Mesothelial cell of epicardium (in vitro differentiated cells): Measurements from ENCODE around the gene CTH. TPM values are rescaled to one million over a fixed set of nuclear protein-coding genes. Genes with fewer than 3 reads are reported as not detected.
"Not testable (repeated sequence)": the region's sequence is repeated elsewhere in the genome, so short reads cannot be mapped to it uniquely, and the experiment has no call there.

Experiments used
- DNase-seq, 2 experiments: peaks; one replicate each; pipeline ENCODE4 v3.0.0; 2021; ENCODE audit warnings: low spot score in 2 of 2; ENCODE audit not compliant: unreplicated experiment in 2 of 2
- H3K27ac Mint-ChIP-seq: 2 replicates; pipeline ENCODE4 v1.8.0; 2021; ENCODE audit warnings: mixed read lengths
- H3K27me3 Mint-ChIP-seq: 2 replicates; pipeline ENCODE4 v1.8.0; 2021; ENCODE audit warnings: low read depth, mixed read lengths
- H3K36me3 Mint-ChIP-seq: 2 replicates; pipeline ENCODE4 v1.8.0; 2021; ENCODE audit warnings: mixed read lengths
- H3K4me1 Mint-ChIP-seq: 2 replicates; pipeline ENCODE4 v1.8.0; 2021; ENCODE audit warnings: mixed read lengths
- H3K4me3 Mint-ChIP-seq: 2 replicates; pipeline ENCODE4 v1.8.0; 2021; ENCODE audit warnings: mild to moderate bottlenecking, moderate library complexity, mixed read lengths
- H3K9me3 Mint-ChIP-seq: 2 replicates; pipeline ENCODE4 v1.8.0; 2021; ENCODE audit warnings: mixed read lengths
- CTCF ChIP-seq: fragments of 200-600 bp; sonication (generic); IDR thresholded peaks from one replicate; pipeline ENCODE4 v1.5.0; 2021; ENCODE audit warnings: antibody characterized with exemption; ENCODE audit not compliant: unreplicated experiment
- total RNA-seq: library from RNA; stranded (reverse); gene quantifications from 3 replicates; pipeline ENCODE4 v1.2.1, GENCODE V29; 2021

CTH gene
- total RNA-seq, 1 donor from 2014 or later, result 4.8 TPM

- Mint-ChIP-seq H3K9me3 (peaks cover 7% of the 10 kb centered on the region), H3K4me3 (no peak overlapping the region), H3K36me3 (no peaks in the 10 kb centered on the region), H3K27me3 (no peaks in the 10 kb centered on the region), H3K27ac (no peak overlapping the region), H3K4me1 (peaks cover 16% of the 10 kb centered on the region)
- TF ChIP-seq CTCF, result no peak
- no peak for DNase-seq
Observed at GRCh38 chr1:70462611-70463010, 51.5 kb downstream of the CTH start.

- no peak for DNase-seq
- H3K36me3 Mint-ChIP-seq, result no peaks in the 10 kb centered on the region
- peaks cover 12% of the 10 kb centered on the region for H3K9me3 Mint-ChIP-seq
- H3K4me3 Mint-ChIP-seq, result no peak overlapping the region
- H3K27me3 Mint-ChIP-seq, result no peaks in the 10 kb centered on the region
- no peak for TF ChIP-seq CTCF
- peaks cover 5% of the 10 kb centered on the region for H3K4me1 Mint-ChIP-seq
- no peak overlapping the region for H3K27ac Mint-ChIP-seq
Observed at GRCh38 chr1:70465911-70466310, 54.8 kb downstream of the CTH start.

GRCh38 chr1:70467531-70467930 is 56.5 kb downstream of the CTH start:
- no peak overlapping the region for H3K4me3 Mint-ChIP-seq
- no peaks in the 10 kb centered on the region for H3K36me3 Mint-ChIP-seq
- no peak overlapping the region for H3K27ac Mint-ChIP-seq
- peaks cover 19% of the 10 kb centered on the region for H3K9me3 Mint-ChIP-seq
- H3K4me1 Mint-ChIP-seq, result no peaks in the 10 kb centered on the region
- H3K27me3 Mint-ChIP-seq, result no peaks in the 10 kb centered on the region
- TF ChIP-seq CTCF, result no peak
- DNase-seq, result no peak

- Mint-ChIP-seq H3K36me3 (no peaks in the 10 kb centered on the region), H3K9me3 (peaks cover 25% of the 10 kb centered on the region), H3K27me3 (no peaks in the 10 kb centered on the region), H3K27ac (no peak overlapping the region), H3K4me3 (no peak overlapping the region), H3K4me1 (no peaks in the 10 kb centered on the region)
- no peak for TF ChIP-seq CTCF
- no peak for DNase-seq
Observed at GRCh38 chr1:70468180-70468579, 57.1 kb downstream of the CTH start.

GRCh38 chr1:70469184-70469583 is 58.1 kb downstream of the CTH start:
- not testable (repeated sequence) for H3K4me3 Mint-ChIP-seq, H3K27ac Mint-ChIP-seq, H3K36me3 Mint-ChIP-seq, H3K4me1 Mint-ChIP-seq, H3K27me3 Mint-ChIP-seq, DNase-seq
- H3K9me3 Mint-ChIP-seq, result peaks cover 27% of the 10 kb centered on the region

- Mint-ChIP-seq H3K27me3 (no peaks in the 10 kb centered on the region), H3K27ac (no peak overlapping the region), H3K36me3 (no peaks in the 10 kb centered on the region), H3K9me3 (peaks cover 26% of the 10 kb centered on the region), H3K4me3 (no peak overlapping the region), H3K4me1 (peaks cover 4% of the 10 kb centered on the region)
- DNase-seq, result no peak
- no peak for TF ChIP-seq CTCF
Observed at GRCh38 chr1:70475023-70475422, 64.0 kb downstream of the CTH start.
